Endothelial cell of umbilical vein (primary cell): ENCODE measurements around the gene EMCN.
A peak's percentile ranks its signal among the peaks of the same experiment; 100 is the strongest.

ENCODE experiments used
- EZH2 ChIP-seq: IDR thresholded peaks from 2 replicates; pipeline ENCODE4 v1.6.1; 2012; ENCODE audit warnings: borderline replicate concordance, low read depth, mild to moderate bottlenecking, moderate library complexity, low read length, inconsistent platforms; ENCODE audit not compliant: severe bottlenecking
- FOS ChIP-seq: IDR thresholded peaks from 2 replicates; pipeline ENCODE4 v1.6.1; 2011; ENCODE audit warnings: mild to moderate bottlenecking, low read length, moderate library complexity, borderline replicate concordance; ENCODE audit not compliant: insufficient read depth
- GATA2 ChIP-seq: IDR thresholded peaks from 2 replicates; pipeline ENCODE4 v1.7.0; 2011; ENCODE audit warnings: low read depth, mild to moderate bottlenecking, moderate library complexity, mixed read lengths, low read length; ENCODE audit not compliant: insufficient read length, insufficient read depth
- MAX ChIP-seq: IDR thresholded peaks from 2 replicates; pipeline ENCODE4 v1.6.1; 2011; ENCODE audit not compliant: insufficient read depth, insufficient read length
- POLR2A ChIP-seq: IDR thresholded peaks from 2 replicates; pipeline ENCODE4 v1.6.1; 2012; ENCODE audit warnings: low read depth, mild to moderate bottlenecking, control low read depth, low read length
- POLR2AphosphoS5 ChIP-seq: IDR thresholded peaks from 2 replicates; pipeline ENCODE4 v1.6.1; 2012; ENCODE audit warnings: low read depth, mild to moderate bottlenecking, control low read depth, low read length, moderate library complexity; ENCODE audit not compliant: insufficient read depth
- TF ChIP-seq, protein P1 (sequence below), 2 donors: IDR thresholded peaks; 1 replicate in 1 of 2; 2 replicates in 1 of 2; pipeline ENCODE4 v1.5.1; 2011; ENCODE audit warnings: low read length in 2 of 2, mild to moderate bottlenecking in 2 of 2, moderate library complexity in 2 of 2, control low read depth in 1 of 2, inconsistent platforms in 1 of 2, low read depth in 1 of 2; ENCODE audit not compliant: insufficient read depth in 1 of 2; ENCODE audit errors: extremely low read depth in 1 of 2

DNA sequence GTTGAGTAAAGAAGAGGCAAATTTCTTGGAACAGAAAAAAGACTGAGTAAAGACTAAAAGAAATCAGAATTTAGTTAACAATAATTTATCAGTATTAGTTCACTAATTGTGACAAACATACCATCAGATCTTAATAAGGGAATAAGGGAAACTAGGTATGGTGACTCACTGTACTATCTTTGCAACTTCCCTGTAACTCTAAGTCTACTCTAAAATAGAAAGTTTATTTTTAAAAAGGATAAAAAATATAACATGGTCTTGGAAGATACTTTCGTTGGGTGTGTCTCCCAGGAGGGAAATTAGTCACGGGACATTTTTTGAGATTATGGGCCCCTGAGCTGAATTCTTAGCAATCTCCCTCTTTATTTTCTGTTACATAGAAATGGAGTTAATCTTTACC is 97.3 kb downstream of the EMCN start:
- TF ChIP-seq, protein P1, sequence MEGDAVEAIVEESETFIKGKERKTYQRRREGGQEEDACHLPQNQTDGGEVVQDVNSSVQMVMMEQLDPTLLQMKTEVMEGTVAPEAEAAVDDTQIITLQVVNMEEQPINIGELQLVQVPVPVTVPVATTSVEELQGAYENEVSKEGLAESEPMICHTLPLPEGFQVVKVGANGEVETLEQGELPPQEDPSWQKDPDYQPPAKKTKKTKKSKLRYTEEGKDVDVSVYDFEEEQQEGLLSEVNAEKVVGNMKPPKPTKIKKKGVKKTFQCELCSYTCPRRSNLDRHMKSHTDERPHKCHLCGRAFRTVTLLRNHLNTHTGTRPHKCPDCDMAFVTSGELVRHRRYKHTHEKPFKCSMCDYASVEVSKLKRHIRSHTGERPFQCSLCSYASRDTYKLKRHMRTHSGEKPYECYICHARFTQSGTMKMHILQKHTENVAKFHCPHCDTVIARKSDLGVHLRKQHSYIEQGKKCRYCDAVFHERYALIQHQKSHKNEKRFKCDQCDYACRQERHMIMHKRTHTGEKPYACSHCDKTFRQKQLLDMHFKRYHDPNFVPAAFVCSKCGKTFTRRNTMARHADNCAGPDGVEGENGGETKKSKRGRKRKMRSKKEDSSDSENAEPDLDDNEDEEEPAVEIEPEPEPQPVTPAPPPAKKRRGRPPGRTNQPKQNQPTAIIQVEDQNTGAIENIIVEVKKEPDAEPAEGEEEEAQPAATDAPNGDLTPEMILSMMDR (IDR thresholded peaks at IDR 0.05; ENCODE audit: extremely low read depth in 1 of 2, insufficient read depth in 1 of 2, low read depth in 1 of 2, low read length in 2 of 2): no peak
- TF ChIP-seq MAX (no peak), POLR2AphosphoS5 (no peak), GATA2 (no peak), EZH2 (no peak), FOS (peak; percentile 42), POLR2A (no peak)
